HCT116 (cell line): ENCODE results near the gene TDRD9. TPM values are rescaled to one million over a fixed set of nuclear protein-coding genes. Genes with fewer than 3 reads are reported as not detected.

Source experiments
- ATAC-seq: fragments of 200-7000 bp; cut with Tn5 transposase; 2 replicates; pipeline ENCODE4 v1.9.1; 2020; ENCODE audit warnings: mild to moderate bottlenecking, moderate library complexity
- BruUV-seq: library from RNA; stranded (reverse); fragments of 400-500 nt; replicated peaks from 2 replicates; lab custom pipeline; 2021; lab: Mats Ljungman, UMichigan
- CTCF ChIA-PET: fragments of 300-600 bp; sonication (Branson Sonifier 250); formaldehyde crosslinking; loops from one replicate; lab custom pipeline; 2021; ENCODE audit warnings: antibody characterized with exemption; lab: Charles Lee
- POLR2A ChIA-PET: fragments of 300-600, 350-600 bp; sonication (Branson Sonifier 250); formaldehyde crosslinking; loops from one replicate; lab custom pipeline; 2021; ENCODE audit warnings: antibody characterized with exemption; lab: Charles Lee
- RAD21 ChIA-PET, 2 experiments: fragments of 300-600 bp; sonication (Branson Sonifier 250); formaldehyde crosslinking; loops; one replicate each; lab custom pipeline; 2023; ENCODE audit warnings: low total read pairs in 2 of 2; ENCODE audit not compliant: uncharacterized antibody in 2 of 2, unreplicated experiment in 2 of 2, low non-redundant PET in 1 of 2; lab: Charles Lee
- DNase-seq: peaks from one replicate; pipeline ENCODE4 v3.0.0-alpha.2; 2010; ENCODE audit warnings: low read depth, low spot score
- H2AFZ ChIP-seq: fragments of 200-600 bp; shearing (Covaris generic), sonication (generic); 2 replicates; pipeline ENCODE4 v1.6.1; 2017; ENCODE audit warnings: low read depth, mixed run types, mixed read lengths, antibody characterized with exemption, low read length; ENCODE audit not compliant: poor library complexity, severe bottlenecking
- H3K27ac ChIP-seq: 2 replicates; pipeline ENCODE4 v1.5.1; 2012; ENCODE audit warnings: low read depth, low read length
- H3K27me3 ChIP-seq: fragments of 200-600 bp; sonication (generic); 2 replicates; pipeline ENCODE4 v1.6.1; 2016; ENCODE audit warnings: mixed run types, low read length, mixed read lengths; ENCODE audit not compliant: insufficient read depth
- H3K36me3 ChIP-seq, 2 experiments: fragments of 200-500 bp in 1 of 2; fragments of 200-600 bp in 1 of 2; sonication (Bioruptor generic) in 1 of 2; sonication (generic) in 1 of 2; 2 replicates each; pipeline versions ENCODE4 v1.5.1 to v1.6.1; 2014 to 2016; ENCODE audit warnings: low read length in 2 of 2, inconsistent platforms in 1 of 2, mixed read lengths in 1 of 2, mixed run types in 1 of 2; ENCODE audit not compliant: insufficient read depth in 2 of 2, control insufficient read depth in 1 of 2
- H3K4me1 ChIP-seq, 2 experiments: fragments of 200-600 bp in 1 of 2; sonication (generic) in 1 of 2; 2 replicates each; pipeline versions ENCODE4 v1.5.1 to v1.6.1; 2012 to 2017; ENCODE audit warnings: low read length in 2 of 2, inconsistent platforms in 1 of 2, mild to moderate bottlenecking in 1 of 2, mixed read lengths in 1 of 2, mixed run types in 1 of 2, moderate library complexity in 1 of 2; ENCODE audit not compliant: insufficient read depth in 2 of 2, control insufficient read depth in 1 of 2
- H3K4me2 ChIP-seq: fragments of 200-600 bp; sonication (generic); 2 replicates; pipeline ENCODE4 v1.6.1; 2017; ENCODE audit warnings: mixed run types, low read length, mixed read lengths
- H3K4me3 ChIP-seq, 2 experiments: fragments of 200-600 bp in 1 of 2; sonication (generic) in 1 of 2; replicated peaks in 1 of 2; 2 replicates each; pipeline ENCODE4 v1.5.1; 2011 to 2016; ENCODE audit warnings: low read length in 2 of 2, control low read depth in 1 of 2, low read depth in 1 of 2, mild to moderate bottlenecking in 1 of 2, mixed read lengths in 1 of 2, mixed run types in 1 of 2
- H3K79me2 ChIP-seq: fragments of 200-600 bp; sonication (generic); 2 replicates; pipeline ENCODE4 v1.6.1; 2017; ENCODE audit warnings: mild to moderate bottlenecking, mixed run types, low read length, moderate library complexity, mixed read lengths; ENCODE audit not compliant: insufficient read depth
- H3K9ac ChIP-seq: fragments of 200-600 bp; sonication (generic); 2 replicates; pipeline ENCODE4 v1.6.1; 2016; ENCODE audit warnings: low read length, mixed read lengths
- H3K9me2 ChIP-seq: fragments of 200-600 bp; sonication (generic), shearing (Covaris generic); 2 replicates; pipeline ENCODE4 v1.6.1; 2017; ENCODE audit warnings: mixed run types, mild to moderate bottlenecking, moderate library complexity; ENCODE audit not compliant: insufficient read depth
- H3K9me3 ChIP-seq, 2 experiments: fragments of 200-500 bp in 1 of 2; fragments of 200-600 bp in 1 of 2; sonication (Bioruptor generic) in 1 of 2; sonication (generic) in 1 of 2; 2 replicates each; pipeline ENCODE4 v1.6.1; 2014 to 2017; ENCODE audit warnings: low read length in 2 of 2, mixed read lengths in 2 of 2, inconsistent platforms in 1 of 2, low read depth in 1 of 2, mild to moderate bottlenecking in 1 of 2, mixed run types in 1 of 2, moderate library complexity in 1 of 2; ENCODE audit not compliant: control insufficient read depth in 1 of 2, insufficient read depth in 1 of 2
- H4K20me1 ChIP-seq: fragments of 200-600 bp; sonication (generic), shearing (Covaris generic); 2 replicates; pipeline ENCODE4 v1.6.1; 2017; ENCODE audit warnings: mixed run types, mild to moderate bottlenecking, moderate library complexity; ENCODE audit not compliant: insufficient read depth
- CBX3 ChIP-seq: IDR thresholded peaks from 2 replicates; pipeline ENCODE4 v1.6.1; 2012; ENCODE audit warnings: low read depth
- CEBPB ChIP-seq: IDR thresholded peaks from 2 replicates; pipeline ENCODE4 v1.6.1; 2012; ENCODE audit warnings: low read depth
- CTCF ChIP-seq, 3 experiments: fragments of 200-600 bp in 1 of 3; sonication (generic) in 1 of 3; IDR thresholded peaks in 2 of 3; conservative IDR thresholded peaks in 1 of 3; 2 replicates each; pipeline ENCODE4 v1.5.1; 2012 to 2017; ENCODE audit warnings: low read depth in 2 of 3, low read length in 2 of 3, antibody characterized with exemption in 1 of 3, borderline replicate concordance in 1 of 3, control low read depth in 1 of 3, mild to moderate bottlenecking in 1 of 3, mixed read lengths in 1 of 3, mixed run types in 1 of 3, moderate library complexity in 1 of 3; ENCODE audit not compliant: insufficient read depth in 1 of 3
- ELF1 ChIP-seq: IDR thresholded peaks from 2 replicates; pipeline ENCODE4 v1.6.1; 2012; ENCODE audit warnings: low read depth, borderline replicate concordance
- EZH2phosphoT487 ChIP-seq: fragments of 200-600 bp; IDR thresholded peaks from 2 replicates; pipeline ENCODE4 v1.6.1; 2018; ENCODE audit warnings: antibody characterized with exemption, borderline replicate concordance
- FOSL1 ChIP-seq: IDR thresholded peaks from 2 replicates; pipeline ENCODE4 v1.6.1; 2012; ENCODE audit warnings: low read depth
- POLR2A ChIP-seq: IDR thresholded peaks from 2 replicates; pipeline ENCODE4 v1.7.0; 2011; ENCODE audit warnings: borderline replicate concordance; ENCODE audit not compliant: insufficient read depth, insufficient read length; ENCODE audit errors: extremely low read depth
- POLR2AphosphoS5 ChIP-seq: IDR thresholded peaks from 2 replicates; pipeline ENCODE4 v1.6.1; 2011; ENCODE audit warnings: mild to moderate bottlenecking, low read depth, low read length, moderate library complexity
- RAD21 ChIP-seq: IDR thresholded peaks from 2 replicates; pipeline ENCODE4 v1.6.1; 2012; ENCODE audit warnings: low read depth, mild to moderate bottlenecking
- REST ChIP-seq: IDR thresholded peaks from 2 replicates; pipeline ENCODE4 v1.6.1; 2012; ENCODE audit warnings: low read depth
- SIN3A ChIP-seq: IDR thresholded peaks from 2 replicates; pipeline ENCODE4 v1.6.1; 2012; ENCODE audit warnings: low read depth
- SRF ChIP-seq: IDR thresholded peaks from 2 replicates; pipeline ENCODE4 v1.6.1; 2012; ENCODE audit warnings: low read depth
- TCF7L2 ChIP-seq: IDR thresholded peaks from 2 replicates; pipeline ENCODE4 v1.7.0; 2011; ENCODE audit warnings: borderline replicate concordance, inconsistent platforms; ENCODE audit not compliant: insufficient read depth, insufficient read length; ENCODE audit errors: extremely low read depth
- intact Hi-C: fragments of 100-400 bp; cut with micrococcal nuclease; formaldehyde crosslinking; loops from 2 replicates; pipeline ENCODE4 v1.10.0; 2022
- total RNA-seq: library from RNA; stranded (reverse); gene quantifications from one replicate; pipeline ENCODE4 v1.2.1, GENCODE V29; 2021; ENCODE audit not compliant: unreplicated experiment

The TDRD9 gene
- total RNA-seq, 1 experiment from 2014 or later, result not detected

- no peak overlapping the region for H3K9ac ChIP-seq
- no peaks in the 10 kb centered on the region for H3K36me3 ChIP-seq
- intact Hi-C loops, result loop anchor here (1.0 kb wide), 1 partner anchor 37 kb away; no protein-coding TSS in a partner anchor
- no peaks in the 10 kb centered on the region for H3K9me3 ChIP-seq
- DNase-seq (no peak), ATAC-seq (peak; percentile 10)
- no peaks in the 10 kb centered on the region for H3K9me2 ChIP-seq
- peak overlapping the region; percentile 31 for H3K4me2 ChIP-seq
- TF ChIP-seq REST (no peak), EZH2phosphoT487 (no peak), ELF1 (no peak), CEBPB (no peak), SRF (no peak), SIN3A (no peak), POLR2A (no peak), POLR2AphosphoS5 (no peak), TCF7L2 (no peak), CTCF (IDR thresholded peaks at IDR 0.05 in 2 of 3, conservative IDR thresholded peaks at IDR 0.05 in 1 of 3; ENCODE audit: borderline replicate concordance in 1 of 3, insufficient read depth in 1 of 3, low read depth in 2 of 3, low read length in 2 of 3) (no peak), FOSL1 (no peak), RAD21 (no peak), CBX3 (no peak)
- no peak overlapping the region for H3K4me3 ChIP-seq
- CTCF ChIA-PET, result interaction anchor here (0.9 to 1.9 kb wide), 8 partner anchors 9 to 470 kb away, joined by 3 to 11 read pairs (median 4); no protein-coding TSS in a partner anchor
- H2AFZ ChIP-seq, result no peak overlapping the region
- RAD21 ChIA-PET, result interaction anchor here in 1 of 2 experiments (0.7 kb wide), 2 partner anchors 14 to 16 kb away, joined by 4 to 6 read pairs; no protein-coding TSS in a partner anchor
- H3K4me1 ChIP-seq, result peaks cover 7 to 14% of the 10 kb centered on the region in 2 experiments; a peak in 3 of 4 replicates
- no peaks in the 10 kb centered on the region for H3K27me3 ChIP-seq
- BruUV-seq, result no TSS peak
- POLR2A ChIA-PET, result no interaction called here
- H3K27ac ChIP-seq, result peak overlapping the region; percentile 16; the same call in 1 of the 2 replicates
- H3K79me2 ChIP-seq, result no peaks in the 10 kb centered on the region
- H4K20me1 ChIP-seq, result no peaks in the 10 kb centered on the region
These were observed 165.9 kb downstream of the TDRD9 start for GRCh38 chr14:104094056-104094708.
